ENCODE results near the gene CLTC. TPM values are rescaled to one million over a fixed set of nuclear protein-coding genes. Genes with fewer than 3 reads are reported as not detected.

The CLTC gene
- total RNA-seq, 1 experiment from 2014 or later, result 283 TPM

DNA sequence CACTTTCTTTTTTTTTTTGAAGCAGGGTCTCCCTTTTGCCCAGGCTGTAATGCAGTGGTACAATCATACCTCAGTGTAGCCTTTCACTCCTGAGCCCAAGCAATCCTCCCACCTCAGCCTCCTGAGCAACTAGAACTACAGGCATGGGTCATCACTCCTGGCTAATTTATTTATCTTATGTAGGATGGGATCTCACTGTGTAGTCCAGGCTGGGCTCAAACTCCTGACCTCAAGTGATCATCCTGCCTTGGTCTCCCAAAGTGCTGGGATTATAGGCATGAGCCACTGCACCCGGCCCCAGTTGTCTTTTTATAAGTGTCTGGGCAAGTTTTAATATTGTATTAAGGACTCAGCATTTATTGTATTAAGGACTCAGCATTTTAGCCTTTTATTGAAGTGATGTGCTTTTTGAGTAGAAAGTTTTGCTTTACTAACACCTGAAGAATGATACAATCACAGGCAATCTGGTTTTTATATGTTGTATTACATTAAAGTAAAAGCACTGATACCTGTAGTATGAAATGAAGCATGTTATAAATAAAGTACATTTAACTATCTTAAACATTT, 110.7 kb downstream of the CLTC start:
- Mint-ChIP-seq H3K9me3 (no peaks in the 10 kb centered on the region), H3K4me3 (no peak overlapping the region), H3K27me3 (ENCODE audit: low read depth) (no peaks in the 10 kb centered on the region), H3K36me3 (peaks cover under 1% of the 10 kb centered on the region; the same call in 1 of the 2 replicates), H3K4me1 (no peaks in the 10 kb centered on the region), H3K27ac (no peak overlapping the region)
- TF ChIP-seq NFE2L1 (CRISPR knock-in tag; IDR thresholded peaks at IDR 0.05) (no peak), ZNF423 (CRISPR knock-in tag; IDR thresholded peaks at IDR 0.05) (no peak), ZNF317 (CRISPR knock-in tag; IDR thresholded peaks at IDR 0.05; ENCODE audit: borderline replicate concordance, low read depth) (no peak), ZNF416 (CRISPR knock-in tag; IDR thresholded peaks at IDR 0.05) (no peak), NR3C1 (CRISPR knock-in tag; conservative IDR thresholded peaks at IDR 0.05; ENCODE audit: low read depth) (no peak), RELA (CRISPR knock-in tag; IDR thresholded peaks at IDR 0.05; ENCODE audit: borderline replicate concordance) (no peak), GTF2I (CRISPR knock-in tag; conservative IDR thresholded peaks at IDR 0.05) (no peak), KAT7 (CRISPR knock-in tag; IDR thresholded peaks at IDR 0.05; ENCODE audit: borderline replicate concordance) (no peak), CBFB (CRISPR knock-in tag; IDR thresholded peaks at IDR 0.05; ENCODE audit: low read depth) (no peak), JAZF1 (CRISPR knock-in tag; IDR thresholded peaks at IDR 0.05) (no peak), ZNF232 (CRISPR knock-in tag; IDR thresholded peaks at IDR 0.05) (no peak), TP53 (CRISPR knock-in tag; IDR thresholded peaks at IDR 0.05) (no peak), ATF6 (CRISPR knock-in tag; IDR thresholded peaks at IDR 0.05) (no peak)
- TF ChIP-seq, protein P1, sequence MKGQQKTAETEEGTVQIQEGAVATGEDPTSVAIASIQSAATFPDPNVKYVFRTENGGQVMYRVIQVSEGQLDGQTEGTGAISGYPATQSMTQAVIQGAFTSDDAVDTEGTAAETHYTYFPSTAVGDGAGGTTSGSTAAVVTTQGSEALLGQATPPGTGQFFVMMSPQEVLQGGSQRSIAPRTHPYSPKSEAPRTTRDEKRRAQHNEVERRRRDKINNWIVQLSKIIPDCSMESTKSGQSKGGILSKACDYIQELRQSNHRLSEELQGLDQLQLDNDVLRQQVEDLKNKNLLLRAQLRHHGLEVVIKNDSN (CRISPR knock-in tag; IDR thresholded peaks at IDR 0.05), result no peak
- TF ChIP-seq, protein P2, sequence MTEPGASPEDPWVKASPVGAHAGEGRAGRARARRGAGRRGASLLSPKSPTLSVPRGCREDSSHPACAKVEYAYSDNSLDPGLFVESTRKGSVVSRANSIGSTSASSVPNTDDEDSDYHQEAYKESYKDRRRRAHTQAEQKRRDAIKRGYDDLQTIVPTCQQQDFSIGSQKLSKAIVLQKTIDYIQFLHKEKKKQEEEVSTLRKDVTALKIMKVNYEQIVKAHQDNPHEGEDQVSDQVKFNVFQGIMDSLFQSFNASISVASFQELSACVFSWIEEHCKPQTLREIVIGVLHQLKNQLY (CRISPR knock-in tag; IDR thresholded peaks at IDR 0.05), result no peak
- ChIA-PET CTCF (no interaction called here), POLR2A (no interaction called here)
- no peak for ATAC-seq
- no peak for DNase-seq (ENCODE audit: low spot score)

- no peak overlapping the region for H3K4me3 Mint-ChIP-seq
- peaks cover 4% of the 10 kb centered on the region; the same call in 1 of the 2 replicates for H3K36me3 Mint-ChIP-seq
- no peak for ATAC-seq
- H3K27me3 Mint-ChIP-seq (ENCODE audit: low read depth), result no peaks in the 10 kb centered on the region
- ChIA-PET POLR2A (no interaction called here), CTCF (interaction anchor here (0.9 kb wide), 1 partner anchor 231 kb away, joined by 3 read pairs; the partner anchor contains the start of gene RNFT1)
- H3K9me3 Mint-ChIP-seq, result no peaks in the 10 kb centered on the region
- H3K27ac Mint-ChIP-seq, result no peak overlapping the region
- no peak for DNase-seq (ENCODE audit: low spot score)
- no peaks in the 10 kb centered on the region for H3K4me1 Mint-ChIP-seq
- TF ChIP-seq SOX15 (CRISPR knock-in tag; IDR thresholded peaks at IDR 0.05), result no peak
- TF ChIP-seq CREB1 (CRISPR knock-in tag; IDR thresholded peaks at IDR 0.05), result no peak
- TF ChIP-seq, protein P3, sequence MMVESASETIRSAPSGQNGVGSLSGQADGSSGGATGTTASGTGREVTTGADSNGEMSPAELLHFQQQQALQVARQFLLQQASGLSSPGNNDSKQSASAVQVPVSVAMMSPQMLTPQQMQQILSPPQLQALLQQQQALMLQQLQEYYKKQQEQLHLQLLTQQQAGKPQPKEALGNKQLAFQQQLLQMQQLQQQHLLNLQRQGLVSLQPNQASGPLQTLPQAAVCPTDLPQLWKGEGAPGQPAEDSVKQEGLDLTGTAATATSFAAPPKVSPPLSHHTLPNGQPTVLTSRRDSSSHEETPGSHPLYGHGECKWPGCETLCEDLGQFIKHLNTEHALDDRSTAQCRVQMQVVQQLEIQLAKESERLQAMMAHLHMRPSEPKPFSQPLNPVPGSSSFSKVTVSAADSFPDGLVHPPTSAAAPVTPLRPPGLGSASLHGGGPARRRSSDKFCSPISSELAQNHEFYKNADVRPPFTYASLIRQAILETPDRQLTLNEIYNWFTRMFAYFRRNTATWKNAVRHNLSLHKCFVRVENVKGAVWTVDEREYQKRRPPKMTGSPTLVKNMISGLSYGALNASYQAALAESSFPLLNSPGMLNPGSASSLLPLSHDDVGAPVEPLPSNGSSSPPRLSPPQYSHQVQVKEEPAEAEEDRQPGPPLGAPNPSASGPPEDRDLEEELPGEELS (CRISPR knock-in tag; IDR thresholded peaks at IDR 0.05), result no peak
- TF ChIP-seq TEAD4 (CRISPR knock-in tag; IDR thresholded peaks at IDR 0.05), result no peak
- no peak for TF ChIP-seq RORB (CRISPR knock-in tag; IDR thresholded peaks at IDR 0.05)
- no peak for TF ChIP-seq FOXP1 (CRISPR knock-in tag; IDR thresholded peaks at IDR 0.05; ENCODE audit: borderline replicate concordance)
- TF ChIP-seq ZNF232 (CRISPR knock-in tag; IDR thresholded peaks at IDR 0.05), result no peak
These were observed 114.0 kb downstream of the CLTC start for GRCh38 chr17:59733697-59734096.

Measured in WTC11 (cell line).